GM19025 (cell line): ENCODE data around the gene PSEN1.

ENCODE experiments used
- ATAC-seq: cut with Tn5 transposase; IDR thresholded peaks from one replicate; pipeline ENCODE4 v1.9.1; 2021; ENCODE audit warnings: mild to moderate bottlenecking, low read depth, moderate library complexity; ENCODE audit not compliant: unreplicated experiment

PSEN1 gene

DNA sequence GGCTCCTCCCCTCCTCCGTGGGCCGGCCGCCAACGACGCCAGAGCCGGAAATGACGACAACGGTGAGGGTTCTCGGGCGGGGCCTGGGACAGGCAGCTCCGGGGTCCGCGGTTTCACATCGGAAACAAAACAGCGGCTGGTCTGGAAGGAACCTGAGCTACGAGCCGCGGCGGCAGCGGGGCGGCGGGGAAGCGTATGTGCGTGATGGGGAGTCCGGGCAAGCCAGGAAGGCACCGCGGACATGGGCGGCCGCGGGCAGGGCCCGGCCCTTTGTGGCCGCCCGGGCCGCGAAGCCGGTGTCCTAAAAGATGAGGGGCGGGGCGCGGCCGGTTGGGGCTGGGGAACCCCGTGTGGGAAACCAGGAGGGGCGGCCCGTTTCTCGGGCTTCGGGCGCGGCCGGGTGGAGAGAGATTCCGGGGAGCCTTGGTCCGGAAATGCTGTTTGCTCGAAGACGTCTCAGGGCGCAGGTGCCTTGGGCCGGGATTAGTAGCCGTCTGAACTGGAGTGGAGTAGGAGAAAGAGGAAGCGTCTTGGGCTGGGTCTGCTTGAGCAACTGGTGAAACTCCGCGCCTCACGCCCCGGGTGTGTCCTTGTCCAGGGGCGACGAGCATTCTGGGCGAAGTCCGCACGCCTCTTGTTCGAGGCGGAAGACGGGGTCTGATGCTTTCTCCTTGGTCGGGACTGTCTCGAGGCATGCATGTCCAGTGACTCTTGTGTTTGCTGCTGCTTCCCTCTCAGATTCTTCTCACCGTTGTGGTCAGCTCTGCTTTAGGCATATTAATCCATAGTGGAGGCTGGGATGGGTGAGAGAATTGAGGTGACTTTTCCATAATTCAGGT lies at the start of gene PSEN1:
Gene PSEN1 (plus strand): TSS at position 121 of the 839 bp plus-strand sequence. CDS start 11,513 bp downstream, outside the sequence.
- peak; percentile 90 for ATAC-seq

DNA sequence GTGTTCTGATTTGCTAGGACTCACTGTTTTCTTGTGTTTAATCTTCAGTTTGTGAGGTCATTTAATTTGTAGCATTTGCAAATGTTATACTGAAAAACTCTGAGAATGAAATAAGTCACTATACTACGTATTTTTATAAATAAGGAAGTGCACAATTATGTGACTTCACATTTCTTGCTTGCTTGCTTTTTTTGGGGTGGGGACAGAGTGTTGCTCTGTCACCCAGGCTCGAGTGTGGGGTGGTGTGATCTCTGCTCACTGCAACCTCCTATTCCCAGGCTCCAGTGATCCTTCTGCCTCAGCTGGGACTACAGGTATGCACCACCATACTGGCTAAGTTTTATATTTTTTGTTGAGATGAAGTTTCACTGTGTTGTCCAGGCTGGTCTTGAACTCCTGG lies 45.3 kb upstream of the PSEN1 start:
- ATAC-seq: no peak

DNA sequence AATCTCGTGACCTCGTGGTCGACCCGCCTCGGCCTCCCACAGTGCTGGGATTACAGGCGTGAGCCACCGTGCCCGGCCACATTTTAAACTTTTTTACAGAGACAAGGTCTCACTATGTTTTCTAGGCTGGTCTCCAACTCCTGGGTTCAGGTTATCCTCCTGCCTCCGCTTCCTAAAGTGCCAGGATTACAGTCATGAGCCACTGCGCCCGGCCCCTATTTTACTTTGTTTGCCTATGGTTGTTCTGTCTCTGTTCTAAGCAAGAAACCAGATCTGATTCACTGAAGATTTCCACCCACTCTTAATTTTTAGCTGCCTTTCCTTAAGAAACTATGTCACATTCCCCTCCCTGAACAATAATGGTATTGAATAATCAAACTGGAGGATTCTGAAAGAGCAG lies 38.9 kb upstream of the PSEN1 start:
- ATAC-seq: no peak

DNA sequence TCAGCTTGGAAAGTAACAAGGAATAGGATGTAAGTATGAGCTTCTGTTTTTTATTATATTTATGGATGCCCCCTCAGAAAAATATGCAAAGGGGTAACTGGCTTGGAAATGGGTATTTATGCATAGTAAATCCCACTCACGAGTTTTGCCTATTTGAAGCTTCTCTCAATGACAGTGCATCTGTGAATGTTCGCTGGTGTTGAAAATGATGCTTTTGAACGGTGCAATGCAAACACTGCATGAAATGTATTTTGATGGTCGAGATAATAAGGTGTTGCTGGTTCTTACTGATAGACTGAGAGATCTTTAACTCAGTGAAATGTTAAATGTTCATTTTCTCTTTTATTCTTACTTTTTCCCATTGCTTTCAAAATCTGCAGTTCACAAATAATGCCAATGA lies 36.0 kb upstream of the PSEN1 start:
- ATAC-seq: no peak

DNA sequence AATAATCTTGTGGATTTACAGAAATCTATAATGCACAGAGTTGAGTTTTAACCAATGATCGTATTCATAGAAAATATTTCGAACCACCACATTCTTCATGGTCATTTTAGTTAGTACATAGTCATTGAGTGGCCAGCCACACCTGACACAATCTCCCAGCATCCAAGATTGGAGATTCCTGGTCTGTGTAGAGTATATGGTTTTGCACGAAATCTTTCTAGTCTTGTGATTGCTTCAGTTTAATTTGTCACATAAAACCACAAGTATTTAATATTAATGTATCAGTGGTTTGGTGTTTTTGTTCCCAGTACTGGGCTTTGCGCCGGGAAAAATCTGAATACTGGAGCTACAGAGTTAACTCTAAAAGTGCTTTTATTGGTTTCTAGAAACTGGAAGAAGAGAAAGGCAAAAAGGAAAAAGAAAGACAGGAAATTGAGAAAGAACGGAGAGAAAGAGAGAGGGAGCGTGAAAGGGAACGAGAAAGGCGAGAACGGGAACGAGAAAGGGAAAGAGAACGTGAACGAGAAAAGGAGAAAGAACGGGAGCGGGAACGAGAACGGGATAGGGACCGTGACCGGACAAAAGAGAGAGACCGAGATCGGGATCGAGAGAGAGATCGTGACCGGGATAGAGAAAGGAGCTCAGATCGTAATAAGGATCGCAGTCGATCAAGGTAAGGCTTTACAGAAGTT lies 33.4 kb upstream of the PSEN1 start:
- ATAC-seq: no peak

DNA sequence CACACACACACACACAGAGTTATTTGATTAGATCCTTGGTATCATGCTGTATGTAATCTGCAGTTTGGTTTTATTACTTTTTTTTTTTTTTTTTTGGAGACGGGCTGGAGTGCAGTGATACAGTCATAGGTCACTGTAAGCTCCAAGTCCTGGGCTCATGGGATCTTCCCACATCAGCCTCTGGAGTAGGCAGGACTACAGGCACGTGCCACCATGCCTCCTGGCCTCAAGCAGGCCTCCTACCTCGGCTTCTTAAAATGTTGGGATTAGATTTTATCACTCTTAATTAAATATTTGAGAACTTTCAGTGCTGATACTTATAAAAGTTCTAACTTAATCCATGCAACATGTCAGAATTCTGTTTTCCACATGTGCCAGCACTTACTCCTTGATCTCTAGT lies 31.3 kb upstream of the PSEN1 start:
- no peak for ATAC-seq

DNA sequence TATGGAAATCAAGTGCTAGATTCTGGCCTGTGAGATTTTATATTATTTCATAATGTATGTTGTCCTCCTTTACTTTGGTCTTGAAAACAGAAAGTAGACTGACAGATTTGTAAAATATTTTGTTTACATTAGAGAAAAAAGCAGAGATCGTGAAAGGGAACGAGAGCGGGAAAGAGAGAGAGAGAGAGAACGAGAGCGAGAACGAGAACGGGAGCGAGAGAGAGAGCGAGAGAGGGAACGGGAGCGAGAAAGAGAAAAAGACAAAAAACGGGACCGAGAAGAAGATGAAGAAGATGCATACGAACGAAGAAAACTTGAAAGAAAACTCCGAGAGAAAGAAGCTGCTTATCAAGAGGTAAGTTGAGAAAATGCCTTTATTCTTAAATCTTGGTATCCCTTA lies 30.6 kb upstream of the PSEN1 start:
- no peak for ATAC-seq

DNA sequence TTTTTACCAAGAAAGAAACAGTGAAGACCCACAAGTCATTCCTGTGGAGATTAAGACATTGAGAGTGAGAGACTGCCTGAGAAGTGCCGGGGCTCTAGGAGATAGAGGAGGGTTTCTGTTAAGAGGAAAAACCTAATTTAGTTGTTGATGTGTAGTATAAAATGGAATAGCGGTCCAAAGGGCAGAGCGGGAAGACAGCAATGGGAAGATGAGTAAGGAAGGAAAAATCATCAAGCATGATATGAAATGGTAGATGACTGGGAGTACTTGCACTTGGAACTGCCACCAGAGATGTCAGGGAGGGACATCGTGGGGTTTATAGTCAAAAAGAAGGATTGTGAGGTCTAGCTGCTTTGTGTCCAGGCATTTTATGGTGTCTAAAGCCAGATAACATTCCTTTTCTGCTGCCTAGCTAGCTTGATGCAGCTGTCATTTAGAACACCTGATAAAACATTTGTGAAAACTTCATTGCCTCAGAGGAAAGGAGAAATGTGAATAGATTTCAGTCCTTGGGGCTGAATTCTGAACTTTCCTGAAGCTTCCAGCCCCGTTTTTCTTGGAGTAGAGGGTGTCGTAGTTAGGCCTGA lies 20.1 kb upstream of the PSEN1 start:
- ATAC-seq: no peak

DNA sequence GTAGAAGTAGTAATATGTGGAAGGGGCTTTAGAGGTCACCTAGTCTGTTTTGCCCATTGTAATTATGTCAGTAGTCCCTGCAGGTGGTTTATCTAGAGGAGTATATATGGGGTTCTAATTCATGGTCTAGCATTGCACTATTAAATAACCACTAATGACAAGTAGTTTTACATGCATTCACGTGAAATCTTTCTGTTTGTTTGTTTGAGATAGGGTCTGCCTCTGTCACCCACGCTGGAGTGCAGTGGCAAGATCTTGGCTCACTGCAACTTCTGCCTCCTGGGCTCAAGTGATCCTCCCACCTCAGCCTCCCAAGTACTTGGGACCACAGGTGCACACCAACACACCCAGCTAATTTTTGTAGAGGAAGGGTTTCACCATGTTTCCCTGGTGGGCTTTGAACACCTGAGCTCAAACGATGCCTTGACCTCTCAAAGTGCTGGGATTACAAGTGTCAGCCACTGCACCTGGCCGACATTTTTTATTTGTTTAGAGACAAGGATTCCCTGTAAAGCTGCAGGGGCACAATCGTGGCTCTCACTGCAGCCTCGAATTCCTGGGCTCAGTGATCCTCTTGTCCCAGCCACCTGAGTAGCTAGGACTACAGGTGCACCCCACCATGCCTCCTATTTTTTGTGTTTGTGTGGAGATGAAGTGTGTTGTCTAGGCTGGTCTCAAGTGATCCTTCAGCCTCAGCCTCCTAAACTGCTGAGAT lies 12.0 kb upstream of the PSEN1 start:
- no peak for ATAC-seq

DNA sequence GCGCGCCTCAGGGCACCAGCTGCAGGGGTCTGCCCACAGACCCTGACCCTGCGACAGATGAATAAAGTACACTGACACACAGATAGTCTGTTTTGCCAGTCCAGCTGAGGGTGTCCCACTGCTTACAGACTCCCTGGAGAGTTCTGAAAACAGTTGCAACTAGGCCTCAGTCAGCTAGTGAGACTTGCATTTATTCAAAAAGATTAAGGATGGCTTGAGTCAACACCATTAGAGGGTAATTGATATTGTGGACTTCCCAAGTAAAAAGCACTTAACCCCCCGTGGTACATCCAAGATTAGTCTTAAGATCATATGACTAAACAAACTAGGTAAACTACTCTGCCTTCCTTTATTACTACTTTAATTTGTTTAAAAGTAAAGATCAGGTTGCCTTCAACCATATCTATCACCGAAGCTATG lies 11.1 kb upstream of the PSEN1 start:
- no peak for ATAC-seq

DNA sequence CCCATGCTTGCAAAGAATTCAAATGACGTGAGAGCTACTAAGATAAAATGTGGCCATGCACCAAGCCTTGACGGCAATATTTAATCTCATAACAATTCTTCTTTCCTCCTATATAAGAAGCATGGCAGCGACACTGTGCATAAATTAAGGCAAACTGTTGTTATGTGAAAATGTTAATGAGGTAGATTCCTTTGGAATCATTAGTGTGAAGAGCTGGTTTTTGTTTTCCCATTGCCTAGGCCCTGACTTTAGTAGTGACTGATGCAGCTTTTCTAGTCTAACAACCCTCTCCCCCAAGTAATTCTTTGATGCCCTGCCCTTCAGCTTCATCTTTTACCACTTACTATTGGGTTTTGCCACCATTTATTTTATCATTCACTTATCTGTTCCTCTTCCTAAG lies 10.6 kb upstream of the PSEN1 start:
- no peak for ATAC-seq

DNA sequence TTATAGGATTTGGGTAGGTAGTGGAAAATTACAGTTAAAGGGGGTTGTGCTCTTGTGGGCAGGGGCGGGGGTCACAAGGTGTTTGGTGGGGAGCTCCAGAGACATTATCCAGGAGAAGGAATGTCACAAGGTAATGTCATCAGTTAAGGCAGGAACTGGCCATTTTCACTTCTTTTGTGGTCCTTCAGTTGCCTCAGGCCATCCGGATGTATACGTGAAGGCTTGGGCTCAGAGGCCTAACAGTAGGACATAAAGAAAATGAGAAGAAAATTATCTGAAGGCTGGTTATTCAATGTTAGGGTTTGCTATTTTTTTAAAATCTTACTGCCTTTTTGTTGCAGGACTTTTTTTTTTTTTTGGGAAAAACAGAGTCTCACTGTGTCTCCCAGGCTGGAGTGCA lies 2.5 kb upstream of the PSEN1 start:
- ATAC-seq: no peak

DNA sequence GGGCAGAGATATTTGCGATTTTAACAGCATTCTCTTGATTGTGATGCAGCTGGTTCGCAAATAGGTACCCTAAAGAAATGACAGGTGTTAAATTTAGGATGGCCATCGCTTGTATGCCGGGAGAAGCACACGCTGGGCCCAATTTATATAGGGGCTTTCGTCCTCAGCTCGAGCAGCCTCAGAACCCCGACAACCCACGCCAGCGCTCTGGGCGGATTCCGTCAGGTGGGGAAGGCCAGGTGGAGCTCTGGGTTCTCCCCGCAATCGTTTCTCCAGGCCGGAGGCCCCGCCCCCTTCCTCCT lies 271 bp upstream of the PSEN1 start:
- ATAC-seq: no peak

DNA sequence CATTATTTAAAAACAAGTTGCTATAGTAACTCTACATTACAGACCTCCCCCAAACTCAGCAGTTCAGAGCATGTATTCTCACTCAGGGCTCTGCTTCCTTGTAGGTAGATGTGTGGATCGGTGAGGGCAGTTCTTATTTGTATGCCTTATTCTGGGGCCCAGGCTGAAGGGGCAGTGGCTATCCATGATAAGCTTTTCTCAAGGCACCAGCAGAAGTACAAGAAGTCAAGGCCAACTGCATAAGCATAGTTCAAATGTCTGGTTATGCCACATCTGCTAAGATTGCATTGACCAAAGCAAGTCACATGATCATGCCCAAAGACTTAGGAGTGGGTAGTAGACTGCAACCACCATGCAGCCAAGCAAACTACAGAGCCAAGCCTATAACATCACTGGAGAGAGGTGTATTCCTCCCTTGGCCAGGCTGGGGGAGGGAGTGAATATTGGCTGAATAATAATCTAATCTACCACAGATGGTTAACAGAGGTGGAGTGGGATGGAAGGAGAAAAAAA lies 4.6 kb downstream of the PSEN1 start:
- no peak for ATAC-seq

DNA sequence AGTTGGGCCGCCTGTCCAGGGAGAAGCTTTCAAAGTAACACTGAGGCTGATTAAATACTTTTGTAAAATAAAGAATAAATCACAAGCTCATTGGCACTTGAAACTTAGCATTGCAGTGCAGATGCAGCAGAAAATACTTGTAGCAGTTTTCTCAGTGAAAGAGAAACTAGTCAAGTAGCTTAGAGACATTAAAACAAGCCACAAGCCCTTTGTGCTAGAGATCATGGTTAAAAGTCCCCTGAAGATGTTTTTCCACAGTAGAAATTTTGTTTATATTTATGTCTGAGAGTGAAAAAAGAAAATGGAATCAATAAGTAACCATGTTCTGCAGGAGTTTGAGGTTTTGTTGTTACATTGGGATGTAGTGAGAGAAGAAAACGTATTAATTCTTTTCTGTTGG lies 5.9 kb downstream of the PSEN1 start:
- ATAC-seq: peak; percentile 49

DNA sequence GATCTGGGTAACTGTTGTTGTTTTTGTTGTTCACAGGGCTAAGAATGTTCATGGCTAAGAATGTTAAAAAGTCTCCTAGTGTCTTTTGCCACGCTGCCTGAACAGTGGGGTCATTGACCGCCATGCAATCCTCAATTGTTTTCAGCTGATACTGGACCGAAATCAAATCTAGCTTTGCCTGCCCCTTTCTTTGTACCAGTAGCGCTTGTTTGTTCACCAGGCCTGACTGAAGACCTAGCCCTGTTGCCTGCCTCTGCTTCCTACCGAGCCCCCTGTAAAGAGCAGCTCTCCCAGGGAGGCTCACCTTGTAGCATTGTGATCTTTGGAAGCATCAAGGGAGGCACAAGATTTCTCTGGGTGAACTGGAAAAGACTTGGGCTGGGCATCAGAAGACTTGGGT lies 6.7 kb downstream of the PSEN1 start:
- ATAC-seq: no peak

DNA sequence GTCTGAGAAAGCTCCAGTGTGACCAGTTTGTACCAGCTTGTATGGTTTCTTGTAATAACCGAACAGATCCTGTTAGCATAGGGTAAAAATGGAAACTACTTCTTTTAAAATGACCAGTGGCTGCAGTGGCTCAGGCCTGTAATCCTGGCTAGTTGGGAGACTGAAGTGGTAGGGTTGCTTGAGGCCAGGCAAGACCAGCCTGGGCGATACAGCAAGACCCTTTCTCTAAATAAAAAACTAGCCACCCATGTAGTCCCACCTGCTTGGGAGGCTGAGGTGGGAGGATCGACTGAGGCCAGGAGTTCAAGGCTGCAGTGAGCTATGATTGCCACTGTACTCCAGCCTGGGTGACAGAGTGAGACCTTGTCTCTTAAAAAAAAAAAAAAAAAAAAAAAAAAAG lies 7.3 kb downstream of the PSEN1 start:
- ATAC-seq: no peak

DNA sequence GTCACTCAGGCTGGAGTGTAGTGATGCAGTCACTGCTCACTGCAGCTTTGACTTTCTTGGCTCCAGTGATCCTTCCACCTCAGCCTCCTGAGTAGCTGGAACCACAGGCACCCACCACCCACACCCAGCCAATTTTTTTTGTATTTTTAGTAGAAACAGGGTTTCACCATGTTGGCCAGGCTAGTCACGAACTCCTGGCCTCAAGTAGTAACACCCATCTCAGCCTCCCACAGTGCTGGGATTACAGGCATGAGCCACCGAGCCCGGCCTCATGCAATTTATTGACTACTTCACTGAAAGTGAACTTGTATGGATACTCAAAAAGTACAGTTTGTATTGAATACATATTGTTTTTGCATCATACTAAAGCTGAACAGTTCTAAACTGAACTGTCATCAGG lies 9.1 kb downstream of the PSEN1 start:
- no peak for ATAC-seq

DNA sequence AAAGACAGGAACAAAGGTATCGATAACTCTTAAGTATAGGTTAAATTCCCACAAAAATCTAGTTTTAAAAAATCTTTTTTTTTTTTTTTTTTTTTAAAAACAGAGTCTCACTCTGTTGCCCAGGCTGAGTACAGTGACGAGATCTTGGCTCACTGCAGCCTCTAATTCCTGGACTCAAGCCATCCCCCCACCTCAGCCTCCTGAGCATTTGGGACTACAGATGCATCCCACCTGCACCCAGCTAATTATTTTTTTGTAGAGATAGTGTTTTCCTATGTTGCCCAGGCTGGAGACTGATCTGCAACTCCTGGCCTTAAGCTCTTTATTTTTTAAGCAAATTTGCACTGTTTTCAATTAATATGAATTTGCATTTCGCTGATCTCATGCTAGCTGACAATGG lies 9.8 kb downstream of the PSEN1 start:
- no peak for ATAC-seq

DNA sequence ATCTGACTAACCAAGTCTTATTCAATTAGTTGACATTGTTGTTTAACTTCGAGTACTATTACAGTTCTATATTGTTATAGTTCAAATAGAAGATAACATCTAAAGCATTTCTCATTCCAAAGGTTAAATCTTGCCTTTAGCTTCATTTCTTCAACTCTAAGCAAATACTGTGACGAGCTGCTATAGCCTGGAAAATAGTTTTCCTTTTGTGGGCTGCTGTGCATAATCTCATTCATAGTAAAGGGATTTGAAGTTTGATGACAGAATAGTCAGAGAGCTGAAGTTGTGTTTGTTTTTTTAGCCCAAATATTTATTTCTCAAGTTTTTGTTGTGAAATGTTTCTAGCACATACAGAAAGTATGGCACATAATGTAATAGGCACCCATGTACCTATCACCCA lies 13.4 kb downstream of the PSEN1 start:
- no peak for ATAC-seq

DNA sequence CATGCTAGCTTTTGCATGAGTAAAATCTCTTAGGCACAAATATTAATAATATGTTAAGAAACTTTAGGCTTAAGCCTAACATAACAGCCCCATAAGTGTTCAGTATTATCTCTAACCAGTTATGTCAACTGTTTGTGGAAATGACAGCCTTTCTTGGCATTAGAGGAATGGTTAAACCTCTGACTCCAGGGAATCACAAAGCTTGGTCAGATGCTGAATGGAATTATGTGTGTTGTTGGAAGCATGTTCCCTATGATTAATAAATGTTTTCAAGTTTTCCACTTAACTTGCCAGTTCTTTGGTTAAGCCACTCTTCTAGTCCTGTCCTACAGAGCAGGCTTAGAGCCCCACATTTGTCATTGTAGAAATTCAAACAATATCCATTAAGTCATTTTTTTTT lies 17.0 kb downstream of the PSEN1 start:
- no peak for ATAC-seq
